GM18951 (cell line): ENCODE data around the gene AGBL3.
"Not testable (repeated sequence)": the region's sequence is repeated elsewhere in the genome, so short reads cannot be mapped to it uniquely, and the experiment has no call there.

Experiments used
- POLR2A ChIP-seq: IDR thresholded peaks from 4 replicates; pipeline ENCODE4 v1.6.1; 2011; ENCODE audit warnings: mild to moderate bottlenecking; ENCODE audit not compliant: insufficient read length, insufficient read depth; ENCODE audit errors: extremely low read depth
- in situ Hi-C: fragments of 300-500 bp; cut with MboI; formaldehyde crosslinking; loops from one replicate; pipeline ENCODE4 v1.12.0; 2022; ENCODE audit warnings: low sequenced_read_pairs, mixed read lengths, inconsistent platforms; ENCODE audit not compliant: unreplicated experiment

Gene AGBL3

DNA sequence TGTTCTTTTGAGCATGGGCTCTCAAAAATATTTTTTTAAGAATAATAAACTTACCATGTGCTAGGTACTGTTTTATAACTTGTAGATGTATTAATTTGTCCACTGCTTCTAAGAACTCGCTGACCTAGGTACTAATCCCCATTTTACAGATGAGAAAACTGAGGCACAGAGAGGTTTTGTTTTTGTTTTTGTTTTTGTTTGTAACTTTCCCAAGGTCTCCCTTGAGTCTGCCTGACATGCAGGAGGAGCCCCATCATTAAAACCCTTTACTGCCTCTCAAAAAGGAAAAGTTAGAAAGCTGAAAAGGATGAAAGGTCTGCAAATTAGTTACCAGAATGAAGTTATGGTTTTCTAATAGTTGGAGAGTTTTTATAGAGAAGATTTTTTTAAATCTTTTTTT lies 38.5 kb upstream of the AGBL3 start:
- TF ChIP-seq POLR2A = no peak
- in situ Hi-C loops = no loop called here

GRCh38 chr7:134948246-134948645 lies 38.1 kb upstream of the AGBL3 start:
- in situ Hi-C loops = no loop called here

GRCh38 chr7:134948736-134949135 lies 37.6 kb upstream of the AGBL3 start:
- in situ Hi-C loops = no loop called here
- TF ChIP-seq POLR2A = no peak

More at GRCh38 chr7:134948246-134948645, 38.1 kb upstream of the AGBL3 start:
- TF ChIP-seq POLR2A = no peak

GRCh38 chr7:134949171-134949570 lies 37.1 kb upstream of the AGBL3 start:
- in situ Hi-C loops = no loop called here

DNA sequence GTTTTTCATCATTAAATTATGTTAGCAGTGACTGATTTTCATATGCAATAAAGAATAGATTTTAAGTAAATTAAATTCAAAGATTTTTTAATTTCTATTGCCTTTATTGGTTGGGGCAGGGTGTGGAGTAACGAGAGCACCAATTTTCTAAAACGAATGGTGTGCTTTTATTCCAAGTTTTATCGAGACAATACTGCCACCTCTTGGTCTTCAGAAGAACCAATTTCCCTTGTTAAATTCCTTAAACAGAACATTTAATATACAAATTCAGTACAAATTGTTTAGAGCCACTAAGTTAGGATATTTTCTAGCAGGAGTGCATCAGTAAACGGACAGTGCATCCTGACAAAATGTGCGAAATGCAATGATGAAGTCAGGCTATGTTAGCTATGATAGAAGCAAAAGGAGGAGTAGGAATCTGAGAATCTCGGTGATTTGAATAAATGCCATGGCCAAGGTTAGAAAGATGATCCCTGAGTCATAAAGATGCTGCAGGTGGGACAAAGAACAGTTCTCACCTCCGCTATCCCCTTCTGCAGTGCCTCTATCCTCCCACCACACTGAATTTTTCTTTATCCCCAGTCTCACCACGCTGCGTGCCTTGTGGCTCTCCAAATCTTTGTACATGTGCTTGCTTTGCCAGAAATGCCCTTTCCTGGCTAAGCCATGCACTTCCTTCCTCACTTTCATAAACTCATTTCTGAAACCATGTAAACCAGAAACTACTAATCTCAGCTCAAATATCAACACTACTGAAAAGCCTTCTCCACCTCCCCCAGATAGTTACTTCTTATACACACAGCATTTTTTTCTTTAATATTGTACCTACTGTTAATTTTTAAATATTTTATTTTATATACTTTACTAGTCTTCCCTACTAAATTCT lies 31.9 kb upstream of the AGBL3 start:
- TF ChIP-seq POLR2A = no peak
- in situ Hi-C loops = loop anchor here (5.0 to 25.0 kb wide), 2 partner anchors 213 to 317 kb away; partner anchors contain the start of gene BPGM

More at GRCh38 chr7:134949171-134949570, 37.1 kb upstream of the AGBL3 start:
- no peak for TF ChIP-seq POLR2A

DNA sequence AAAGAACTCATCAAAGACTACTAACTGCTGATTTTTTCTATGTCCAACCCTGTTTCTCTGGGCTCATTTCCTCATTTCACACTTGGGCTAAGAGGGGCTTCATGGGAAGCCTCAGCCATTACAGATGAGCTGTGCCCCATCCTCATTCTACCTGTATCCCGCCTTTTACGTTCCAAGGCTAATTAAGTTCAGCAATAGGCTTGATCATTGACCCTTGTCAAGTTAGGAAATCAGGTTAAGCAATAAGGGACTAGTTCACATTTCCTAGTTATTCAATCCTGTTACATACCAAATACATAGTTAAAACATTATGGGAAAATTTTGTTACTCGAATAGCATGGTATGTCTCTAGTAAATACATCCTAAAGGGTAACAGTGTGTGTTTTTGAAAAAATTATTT lies 29.3 kb upstream of the AGBL3 start:
- TF ChIP-seq POLR2A = no peak
- in situ Hi-C loops = loop anchor here (5.0 to 25.0 kb wide), 2 partner anchors 210 to 320 kb away; partner anchors contain the start of gene BPGM

- no peak for TF ChIP-seq POLR2A
- in situ Hi-C loops = loop anchor here (5.0 to 25.0 kb wide), 2 partner anchors 207 to 323 kb away; partner anchors contain the start of gene BPGM
These were observed 26.5 kb upstream of the AGBL3 start for GRCh38 chr7:134959810-134960209.

DNA sequence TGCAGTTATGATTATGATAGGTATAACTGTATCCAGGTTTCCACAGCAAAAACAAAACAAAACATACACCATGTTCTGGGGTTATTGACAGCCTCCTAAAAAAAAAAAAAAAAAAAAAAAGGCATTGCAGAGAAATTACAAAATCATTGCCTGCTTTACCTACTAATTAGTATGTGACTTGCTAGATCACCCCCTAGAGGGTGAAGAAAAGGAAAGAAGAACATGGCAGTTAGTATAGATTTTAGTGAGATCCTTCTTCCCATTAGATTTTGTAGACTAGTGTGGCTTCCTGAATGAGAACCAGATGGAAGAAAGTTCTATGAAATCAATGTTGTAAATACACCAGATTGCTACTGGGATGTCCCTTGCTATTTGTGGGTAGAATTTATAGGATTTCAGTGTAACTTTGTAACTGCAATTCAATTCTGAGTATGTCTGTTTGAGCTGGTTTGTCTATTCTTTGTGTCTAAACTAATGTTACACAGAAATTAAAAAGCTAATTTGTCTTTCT lies 24.0 kb upstream of the AGBL3 start:
- in situ Hi-C loops = loop anchor here (25.0 kb wide), 1 partner anchor 325 kb away; the partner anchor contains the start of gene BPGM
- TF ChIP-seq POLR2A = no peak

GRCh38 chr7:134963036-134963435 lies 23.3 kb upstream of the AGBL3 start:
- in situ Hi-C loops = loop anchor here (25.0 kb wide), 1 partner anchor 326 kb away; the partner anchor contains the start of gene BPGM

GRCh38 chr7:134966691-134967090 lies 19.6 kb upstream of the AGBL3 start:
- in situ Hi-C loops = loop anchor here (25.0 kb wide), 1 partner anchor 329 kb away; the partner anchor contains the start of gene BPGM
- no peak for TF ChIP-seq POLR2A

More at GRCh38 chr7:134963036-134963435, 23.3 kb upstream of the AGBL3 start:
- no peak for TF ChIP-seq POLR2A

DNA sequence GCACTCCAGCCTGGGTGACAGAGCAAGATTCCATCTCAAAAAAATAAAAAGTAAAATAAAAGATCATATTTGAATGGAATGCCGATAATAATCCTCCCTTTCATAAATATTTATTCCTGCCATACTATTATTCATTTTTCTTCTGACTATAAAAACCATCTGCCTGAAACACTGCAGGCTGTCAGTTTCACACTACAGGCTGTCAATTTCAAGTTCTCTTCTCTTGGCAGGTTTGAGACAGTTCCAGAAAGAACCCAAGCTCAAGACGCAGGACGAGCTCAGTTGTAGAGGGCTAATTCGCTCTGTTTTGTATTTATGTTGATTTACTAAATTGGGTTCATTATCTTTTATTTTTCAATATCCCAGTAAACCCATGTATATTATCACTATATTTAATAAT lies 18.2 kb upstream of the AGBL3 start:
- in situ Hi-C loops = loop anchor here (25.0 kb wide), 1 partner anchor 331 kb away; the partner anchor contains the start of gene BPGM
- no peak for TF ChIP-seq POLR2A

GRCh38 chr7:134981645-134982044 lies 4.7 kb upstream of the AGBL3 start:
- in situ Hi-C loops = not testable (repeated sequence)

- in situ Hi-C loops = no loop called here
- TF ChIP-seq POLR2A = no peak
These were observed 380 bp upstream of the AGBL3 start for GRCh38 chr7:134985894-134986362.
